ENCODE results near the gene PPP1R2. TPM values are rescaled to one million over a fixed set of nuclear protein-coding genes. Genes with fewer than 3 reads are reported as not detected.

Gene PPP1R2
- 64.8 and 78.5 TPM in 2 replicates for total RNA-seq

GRCh38 chr3:195542698-195543499 lies at the start of gene PPP1R2:
TSS of gene PPP1R2 (minus strand) at chr3:195543325. CDS start at chr3:195543025, 300 bp downstream.

GRCh38 chr3:195583831-195584542 lies 40.9 kb upstream of the PPP1R2 start, which contains the start of gene APOD:
TSS of gene APOD (minus strand) at chr3:195583940. CDS start at chr3:195579461, 4,479 bp downstream.

Small RNA genes lying within 50 kb of the gene (small RNA-seq; reads per million reads assigned to genes)
- gene RN7SL73P (not detected), gene RNU6ATAC24P (not detected)

Other genes starting within 250 kb of the PPP1R2 start
- gene ACAP2, start 100.3 kb downstream of the PPP1R2 start, total RNA-seq, result 34.6 and 40.8 TPM in 2 replicates
- gene APOD, start 40.6 kb upstream of the PPP1R2 start, total RNA-seq, result not detected in 2 replicates
- gene MUC20, start 177.7 kb upstream of the PPP1R2 start, total RNA-seq, result 1.1 and 12.6 TPM in 2 replicates